PFSK-1 (cell line): Measurements from ENCODE around the gene MBTD1.

Experiments
- FOXP2 ChIP-seq: optimal IDR thresholded peaks from 2 replicates; pipeline ENCODE3; 2011; ENCODE audit warnings: borderline replicate concordance, control low read depth, inconsistent platforms; ENCODE audit not compliant: insufficient read depth; ENCODE audit errors: extremely low read length, extremely low read depth
- POLR2AphosphoS5 ChIP-seq: IDR thresholded peaks from 2 replicates; pipeline ENCODE4 v1.6.1; 2012; ENCODE audit warnings: low read depth, mild to moderate bottlenecking, control low read depth, low read length, moderate library complexity
- REST ChIP-seq, 2 experiments: IDR thresholded peaks; 2 replicates each; pipeline versions ENCODE4 v1.6.1 to v1.8.0; 2011 to 2012; ENCODE audit warnings: low read depth in 2 of 2, low read length in 2 of 2, control low read depth in 1 of 2, inconsistent platforms in 1 of 2, mild to moderate bottlenecking in 1 of 2, moderate library complexity in 1 of 2; ENCODE audit not compliant: insufficient read depth in 1 of 2
- SIN3A ChIP-seq: IDR thresholded peaks from 2 replicates; pipeline ENCODE4 v1.6.1; 2012; ENCODE audit warnings: mild to moderate bottlenecking, low read length, moderate library complexity, borderline replicate concordance; ENCODE audit not compliant: insufficient read depth
- TAF1 ChIP-seq: IDR thresholded peaks from 2 replicates; pipeline ENCODE4 v1.6.1; 2012; ENCODE audit warnings: low read length, control low read depth, borderline replicate concordance; ENCODE audit not compliant: insufficient read depth

The MBTD1 gene

GRCh38 chr17:51287412-51287811, 27.6 kb upstream of the MBTD1 start:
- TF ChIP-seq SIN3A (no peak), REST (IDR thresholded peaks at IDR 0.05; ENCODE audit: insufficient read depth in 1 of 2, low read depth in 2 of 2, low read length in 2 of 2) (no peak), FOXP2 (no peak), TAF1 (no peak), POLR2AphosphoS5 (no peak)

GRCh38 chr17:51279183-51279582, 19.3 kb upstream of the MBTD1 start:
- TF ChIP-seq FOXP2 (no peak), TAF1 (no peak), SIN3A (no peak), REST (IDR thresholded peaks at IDR 0.05; ENCODE audit: insufficient read depth in 1 of 2, low read depth in 2 of 2, low read length in 2 of 2) (no peak), POLR2AphosphoS5 (no peak)

GRCh38 chr17:51275381-51275780, 15.5 kb upstream of the MBTD1 start:
- TF ChIP-seq POLR2AphosphoS5, result no peak
- TF ChIP-seq TAF1, result no peak
- TF ChIP-seq FOXP2, result no peak
- no peak for TF ChIP-seq SIN3A
- no peak for TF ChIP-seq REST (IDR thresholded peaks at IDR 0.05; ENCODE audit: insufficient read depth in 1 of 2, low read depth in 2 of 2, low read length in 2 of 2)

GRCh38 chr17:51272812-51273211, 13.0 kb upstream of the MBTD1 start:
- TF ChIP-seq FOXP2 (no peak), POLR2AphosphoS5 (no peak), SIN3A (no peak), REST (IDR thresholded peaks at IDR 0.05; ENCODE audit: insufficient read depth in 1 of 2, low read depth in 2 of 2, low read length in 2 of 2) (no peak), TAF1 (no peak)

GRCh38 chr17:51270636-51271035, 10.8 kb upstream of the MBTD1 start:
- TF ChIP-seq REST (IDR thresholded peaks at IDR 0.05; ENCODE audit: insufficient read depth in 1 of 2, low read depth in 2 of 2, low read length in 2 of 2) (no peak), POLR2AphosphoS5 (no peak)
